Astrocyte (in vitro differentiated cells and primary cell): ENCODE measurements around the gene SMIM43. TPM values are rescaled to one million over a fixed set of nuclear protein-coding genes. Genes with fewer than 3 reads are reported as not detected.

Experiments
- DNase-seq: peaks from one replicate; pipeline ENCODE4 v3.0.0-alpha.2; 2010; ENCODE audit warnings: low read depth
- FAIRE-seq: peaks from 2 replicates; lab custom pipeline; 2011; peaks lifted over from hg19 to GRCh38; lab: Jason Lieb, UNC
- H2AFZ ChIP-seq: 2 replicates; pipeline ENCODE4 v1.6.0; 2012; ENCODE audit warnings: low read depth, low read length, inconsistent platforms
- H3K27ac ChIP-seq: 2 replicates; pipeline ENCODE4 v1.5.1; 2011; ENCODE audit warnings: low read depth, low read length, inconsistent platforms
- H3K27me3 ChIP-seq: 2 replicates; pipeline ENCODE4 v1.6.0; 2011; ENCODE audit warnings: low read length, inconsistent platforms; ENCODE audit not compliant: insufficient read depth
- H3K36me3 ChIP-seq: 2 replicates; pipeline ENCODE4 v1.5.1; 2011; ENCODE audit warnings: low read length, inconsistent platforms; ENCODE audit not compliant: insufficient read depth
- H3K4me1 ChIP-seq: 2 replicates; pipeline ENCODE4 v1.5.1; 2011; ENCODE audit warnings: low read length, inconsistent platforms; ENCODE audit not compliant: insufficient read depth
- H3K4me2 ChIP-seq: 2 replicates; pipeline ENCODE4 v1.6.0; 2012; ENCODE audit warnings: low read length, inconsistent platforms
- H3K4me3 ChIP-seq: 2 replicates; pipeline ENCODE4 v1.5.1; 2011; ENCODE audit warnings: low read depth, mild to moderate bottlenecking, low read length, inconsistent platforms; ENCODE audit not compliant: insufficient read depth
- H3K79me2 ChIP-seq: 2 replicates; pipeline ENCODE4 v1.6.0; 2012; ENCODE audit warnings: mild to moderate bottlenecking, low read length, inconsistent platforms; ENCODE audit not compliant: insufficient read depth
- H3K9ac ChIP-seq: 2 replicates; pipeline ENCODE4 v1.6.0; 2012; ENCODE audit warnings: mild to moderate bottlenecking, low read length, inconsistent platforms
- H3K9me3 ChIP-seq: 2 replicates; pipeline ENCODE4 v1.5.1; 2012; ENCODE audit warnings: low read depth, mild to moderate bottlenecking, low read length, inconsistent platforms; ENCODE audit not compliant: insufficient read depth
- H4K20me1 ChIP-seq: 2 replicates; pipeline ENCODE4 v1.6.0; 2012; ENCODE audit warnings: low read length, inconsistent platforms; ENCODE audit not compliant: insufficient read depth
- H3K27ac Mint-ChIP-seq: one replicate; pipeline ENCODE4 v1.8.0; 2021; ENCODE audit warnings: mild to moderate bottlenecking, mixed read lengths; ENCODE audit not compliant: unreplicated experiment
- H3K27me3 Mint-ChIP-seq: one replicate; pipeline ENCODE4 v1.8.0; 2021; ENCODE audit warnings: low read depth, mixed read lengths; ENCODE audit not compliant: unreplicated experiment
- H3K36me3 Mint-ChIP-seq: one replicate; pipeline ENCODE4 v1.8.0; 2021; ENCODE audit warnings: low read depth, mixed read lengths; ENCODE audit not compliant: unreplicated experiment
- H3K4me1 Mint-ChIP-seq: one replicate; pipeline ENCODE4 v1.8.0; 2021; ENCODE audit warnings: low read depth, mixed read lengths; ENCODE audit not compliant: unreplicated experiment
- H3K4me3 Mint-ChIP-seq: one replicate; pipeline ENCODE4 v1.8.0; 2021; ENCODE audit warnings: mild to moderate bottlenecking, moderate library complexity, mixed read lengths; ENCODE audit not compliant: unreplicated experiment
- H3K9me3 Mint-ChIP-seq: one replicate; pipeline ENCODE4 v1.8.0; 2021; ENCODE audit warnings: mild to moderate bottlenecking, mixed read lengths; ENCODE audit not compliant: unreplicated experiment
- CTCF ChIP-seq: IDR thresholded peaks from 2 replicates; pipeline ENCODE4 v1.5.1; 2011; ENCODE audit warnings: low read depth, mild to moderate bottlenecking, inconsistent platforms, low read length, moderate library complexity; ENCODE audit not compliant: insufficient read depth
- EZH2 ChIP-seq: IDR thresholded peaks from 2 replicates; pipeline ENCODE4 v1.6.1; 2012; ENCODE audit warnings: mild to moderate bottlenecking, low read length, inconsistent platforms; ENCODE audit not compliant: insufficient read depth
- total RNA-seq: library from RNA; stranded (reverse); gene quantifications from 2 replicates; pipeline ENCODE4 v1.2.1, GENCODE V29; 2021

The SMIM43 gene
- total RNA-seq, 1 donor from 2014 or later = not detected

- no peaks in the 10 kb centered on the region for H3K27me3 ChIP-seq
- no peak overlapping the region for H3K9ac ChIP-seq
- peaks cover 48% of the 10 kb centered on the region for H3K4me1 ChIP-seq
- no peaks in the 10 kb centered on the region for H3K79me2 ChIP-seq
- peak overlapping the region; percentile 13 for H3K4me3 Mint-ChIP-seq
- FAIRE-seq = peak; percentile 26
- H3K27me3 Mint-ChIP-seq = no peaks in the 10 kb centered on the region
- H3K4me1 Mint-ChIP-seq = peaks cover 38% of the 10 kb centered on the region
- peak; percentile 51 for DNase-seq
- H3K9me3 ChIP-seq = no peaks in the 10 kb centered on the region
- no peaks in the 10 kb centered on the region for H3K36me3 ChIP-seq
- peak overlapping the region; percentile 66 for H3K27ac ChIP-seq
- no peaks in the 10 kb centered on the region for H3K36me3 Mint-ChIP-seq
- H3K9me3 Mint-ChIP-seq = peaks cover 1% of the 10 kb centered on the region
- peak overlapping the region; percentile 61 for H3K4me2 ChIP-seq
- no peaks in the 10 kb centered on the region for H4K20me1 ChIP-seq
- no peak for TF ChIP-seq CTCF
- TF ChIP-seq EZH2 = no peak
- H2AFZ ChIP-seq = no peak overlapping the region
- no peak overlapping the region for H3K4me3 ChIP-seq
- H3K27ac Mint-ChIP-seq = peak overlapping the region; percentile 56
Observed at GRCh38 chr4:121789455-121789854, 24.5 kb upstream of the SMIM43 start.

GRCh38 chr4:121788896-121789295 is 23.9 kb upstream of the SMIM43 start:
- Histone ChIP-seq H3K4me2 (peak overlapping the region; percentile 61), H2AFZ (peak overlapping the region; percentile 67), H3K79me2 (no peaks in the 10 kb centered on the region), H4K20me1 (no peaks in the 10 kb centered on the region), H3K4me3 (no peak overlapping the region), H3K27ac (peak overlapping the region; percentile 66), H3K27me3 (no peaks in the 10 kb centered on the region), H3K36me3 (no peaks in the 10 kb centered on the region), H3K4me1 (peaks cover 48% of the 10 kb centered on the region), H3K9me3 (no peaks in the 10 kb centered on the region), H3K9ac (no peak overlapping the region)
- no peak for TF ChIP-seq CTCF
- no peak for TF ChIP-seq EZH2
- Mint-ChIP-seq H3K36me3 (no peaks in the 10 kb centered on the region), H3K27ac (peak overlapping the region; percentile 63), H3K27me3 (no peaks in the 10 kb centered on the region), H3K4me3 (no peak overlapping the region), H3K4me1 (peaks cover 36% of the 10 kb centered on the region), H3K9me3 (peaks cover 4% of the 10 kb centered on the region)
- DNase-seq (no peak), FAIRE-seq (peak; percentile 78)

GRCh38 chr4:121786221-121786620 is 21.3 kb upstream of the SMIM43 start:
- peaks cover 34% of the 10 kb centered on the region for H3K4me1 Mint-ChIP-seq
- Histone ChIP-seq H3K4me2 (no peak overlapping the region), H3K9ac (no peak overlapping the region), H4K20me1 (no peaks in the 10 kb centered on the region), H3K4me3 (no peak overlapping the region), H3K79me2 (no peaks in the 10 kb centered on the region), H3K36me3 (no peaks in the 10 kb centered on the region), H3K4me1 (peaks cover 38% of the 10 kb centered on the region), H3K27ac (no peak overlapping the region), H3K27me3 (no peaks in the 10 kb centered on the region), H3K9me3 (no peaks in the 10 kb centered on the region), H2AFZ (no peak overlapping the region)
- H3K27me3 Mint-ChIP-seq = peaks cover 6% of the 10 kb centered on the region
- TF ChIP-seq EZH2 = no peak
- TF ChIP-seq CTCF = no peak
- H3K4me3 Mint-ChIP-seq = no peak overlapping the region
- peak; percentile 52 for FAIRE-seq
- no peaks in the 10 kb centered on the region for H3K36me3 Mint-ChIP-seq
- no peak for DNase-seq
- no peak overlapping the region for H3K27ac Mint-ChIP-seq
- peaks cover 4% of the 10 kb centered on the region for H3K9me3 Mint-ChIP-seq
